ENCODE data around the gene CFHR3. TPM values are rescaled to one million over a fixed set of nuclear protein-coding genes. Genes with fewer than 3 reads are reported as not detected.
"Not testable (repeated sequence)": the region's sequence is repeated elsewhere in the genome, so short reads cannot be mapped to it uniquely, and the experiment has no call there.

The CFHR3 gene
- polyA plus RNA-seq, 1 donor from 2014 or later, result not detected

- H3K4me3 ChIP-seq (ENCODE audit: low read length); H3K4me2 ChIP-seq (ENCODE audit: low read length); H2AFZ ChIP-seq (ENCODE audit: low read depth, low read length); H3K9ac ChIP-seq (ENCODE audit: low read length); H3K36me3 ChIP-seq (ENCODE audit: insufficient read depth, low read length); H3K27me3 ChIP-seq (ENCODE audit: insufficient read depth, low read depth, low read length); H3K27ac ChIP-seq (ENCODE audit: low read length); H3K79me2 ChIP-seq (replicated peaks; ENCODE audit: insufficient read depth, low read length); H4K20me1 ChIP-seq (ENCODE audit: insufficient read depth); H3K9me3 ChIP-seq (ENCODE audit: low read length); H3K9me2 ChIP-seq (ENCODE audit: insufficient read depth, low read length); H3F3A ChIP-seq (ENCODE audit: insufficient read depth, low read length, poor library complexity, severe bottlenecking): not testable (repeated sequence)
Observed at GRCh38 chr1:196769823-196770222, 4.8 kb upstream of the CFHR3 start.

GRCh38 chr1:196773713-196774112 lies 927 bp upstream of the CFHR3 start:
- Histone ChIP-seq H2AFZ (ENCODE audit: low read depth, low read length) (no peak overlapping the region), H3F3A (ENCODE audit: insufficient read depth, low read length, poor library complexity, severe bottlenecking) (no peaks in the 10 kb centered on the region), H3K9me3 (ENCODE audit: low read length) (no peaks in the 10 kb centered on the region), H3K27ac (ENCODE audit: low read length) (no peak overlapping the region), H3K36me3 (ENCODE audit: insufficient read depth, low read length) (no peaks in the 10 kb centered on the region), H3K4me3 (ENCODE audit: low read length) (no peak overlapping the region), H3K27me3 (ENCODE audit: insufficient read depth, low read depth, low read length) (no peaks in the 10 kb centered on the region), H3K79me2 (replicated peaks; ENCODE audit: insufficient read depth, low read length) (no peaks in the 10 kb centered on the region), H3K4me2 (ENCODE audit: low read length) (no peak overlapping the region), H3K9me2 (ENCODE audit: insufficient read depth, low read length) (no peaks in the 10 kb centered on the region), H3K9ac (ENCODE audit: low read length) (no peak overlapping the region), H4K20me1 (ENCODE audit: insufficient read depth) (no peaks in the 10 kb centered on the region)
- TF ChIP-seq REST (IDR thresholded peaks at IDR 0.05; ENCODE audit: borderline replicate concordance), result no peak
- TF ChIP-seq CTCF (IDR thresholded peaks at IDR 0.05; ENCODE audit: poor library complexity, severe bottlenecking), result no peak
- TF ChIP-seq EZH2 (IDR thresholded peaks at IDR 0.05; ENCODE audit: borderline replicate concordance, insufficient read depth, low read length, poor library complexity, severe bottlenecking), result no peak
- no peak for TF ChIP-seq SMC3 (conservative IDR thresholded peaks at IDR 0.05; ENCODE audit: poor library complexity)
- TF ChIP-seq RAD21 (conservative IDR thresholded peaks at IDR 0.05), result no peak
- TF ChIP-seq MXI1 (conservative IDR thresholded peaks at IDR 0.05; ENCODE audit: poor library complexity, severe bottlenecking), result no peak
- TF ChIP-seq EP300 (conservative IDR thresholded peaks at IDR 0.05; ENCODE audit: poor library complexity, severe bottlenecking), result no peak
- TF ChIP-seq TAF1 (IDR thresholded peaks at IDR 0.05; ENCODE audit: low read depth), result no peak
- TF ChIP-seq POLR2AphosphoS5 (IDR thresholded peaks at IDR 0.05), result no peak

- H3K4me2 ChIP-seq (ENCODE audit: low read length), result no peak overlapping the region
- no peaks in the 10 kb centered on the region for H3K36me3 ChIP-seq (ENCODE audit: insufficient read depth, low read length)
- no peaks in the 10 kb centered on the region for H3K27me3 ChIP-seq (ENCODE audit: insufficient read depth, low read depth, low read length)
- H3F3A ChIP-seq (ENCODE audit: insufficient read depth, low read length, poor library complexity, severe bottlenecking), result no peaks in the 10 kb centered on the region
- TF ChIP-seq EZH2 (IDR thresholded peaks at IDR 0.05; ENCODE audit: borderline replicate concordance, insufficient read depth, low read length, poor library complexity, severe bottlenecking) (no peak), POLR2AphosphoS5 (IDR thresholded peaks at IDR 0.05) (no peak), RAD21 (conservative IDR thresholded peaks at IDR 0.05) (no peak), EP300 (conservative IDR thresholded peaks at IDR 0.05; ENCODE audit: poor library complexity, severe bottlenecking) (no peak), TAF1 (IDR thresholded peaks at IDR 0.05; ENCODE audit: low read depth) (no peak), REST (IDR thresholded peaks at IDR 0.05; ENCODE audit: borderline replicate concordance) (no peak), CTCF (IDR thresholded peaks at IDR 0.05; ENCODE audit: poor library complexity, severe bottlenecking) (no peak), MXI1 (conservative IDR thresholded peaks at IDR 0.05; ENCODE audit: poor library complexity, severe bottlenecking) (no peak), SMC3 (conservative IDR thresholded peaks at IDR 0.05; ENCODE audit: poor library complexity) (no peak)
- H4K20me1 ChIP-seq (ENCODE audit: insufficient read depth), result no peaks in the 10 kb centered on the region
- no peak overlapping the region for H2AFZ ChIP-seq (ENCODE audit: low read depth, low read length)
- no peaks in the 10 kb centered on the region for H3K79me2 ChIP-seq (replicated peaks; ENCODE audit: insufficient read depth, low read length)
- H3K27ac ChIP-seq (ENCODE audit: low read length), result no peak overlapping the region
- H3K9ac ChIP-seq (ENCODE audit: low read length), result no peak overlapping the region
- H3K4me3 ChIP-seq (ENCODE audit: low read length), result no peak overlapping the region
- no peaks in the 10 kb centered on the region for H3K9me2 ChIP-seq (ENCODE audit: insufficient read depth, low read length)
- no peaks in the 10 kb centered on the region for H3K9me3 ChIP-seq (ENCODE audit: low read length)
Observed at GRCh38 chr1:196774175-196774574, 465 bp upstream of the CFHR3 start.
